DND-41 (cell line): ENCODE results near the gene NPS.
A peak's percentile ranks its signal among the peaks of the same experiment; 100 is the strongest.

Source experiments
- ATAC-seq: fragments of 200-7000 bp; cut with Tn5 transposase; 3 replicates; pipeline ENCODE4 v1.9.1; 2021; ENCODE audit warnings: low read depth; ENCODE audit not compliant: insufficient read depth
- DNase-seq: peaks from one replicate; pipeline ENCODE4 v3.0.0-alpha.2; 2020
- H2AFZ ChIP-seq: 2 replicates; pipeline ENCODE4 v1.6.0; 2012; ENCODE audit warnings: low read depth, low read length
- H3K27ac ChIP-seq: 2 replicates; pipeline ENCODE4 v1.5.1; 2012; ENCODE audit warnings: low read length, inconsistent platforms
- H3K27me3 ChIP-seq: fragments of 200-600 bp; sonication (generic); 2 replicates; pipeline ENCODE4 v1.6.0; 2012; ENCODE audit warnings: low read length, mild to moderate bottlenecking, inconsistent platforms; ENCODE audit not compliant: insufficient read depth, poor library complexity
- H3K36me3 ChIP-seq: 2 replicates; pipeline ENCODE4 v1.5.1; 2012; ENCODE audit warnings: low read length, inconsistent platforms; ENCODE audit not compliant: insufficient read depth
- H3K4me1 ChIP-seq: 2 replicates; pipeline ENCODE4 v1.5.1; 2012; ENCODE audit warnings: mild to moderate bottlenecking, low read length; ENCODE audit not compliant: insufficient read depth
- H3K4me2 ChIP-seq: 2 replicates; pipeline ENCODE4 v1.6.0; 2012; ENCODE audit warnings: mild to moderate bottlenecking, moderate library complexity, low read length, inconsistent platforms; ENCODE audit not compliant: insufficient read depth
- H3K4me3 ChIP-seq, 2 experiments: fragments of 200-600 bp in 1 of 2; shearing (Covaris generic) in 1 of 2; 2 replicates each; pipeline ENCODE4 v1.5.1; 2012 to 2016; ENCODE audit warnings: inconsistent platforms in 2 of 2, low read length in 2 of 2, mild to moderate bottlenecking in 2 of 2, low read depth in 1 of 2, moderate library complexity in 1 of 2
- H3K79me2 ChIP-seq: 2 replicates; pipeline ENCODE4 v1.6.0; 2012; ENCODE audit warnings: low read length, inconsistent platforms; ENCODE audit not compliant: insufficient read depth
- H3K9ac ChIP-seq: 2 replicates; pipeline ENCODE4 v1.6.0; 2012; ENCODE audit warnings: low read depth, mild to moderate bottlenecking, inconsistent platforms, low read length, moderate library complexity
- H3K9me3 ChIP-seq: 2 replicates; pipeline ENCODE4 v1.5.1; 2012; ENCODE audit warnings: low read length, moderate library complexity, mild to moderate bottlenecking, inconsistent platforms; ENCODE audit not compliant: insufficient read depth, severe bottlenecking
- H4K20me1 ChIP-seq: 2 replicates; pipeline ENCODE4 v1.6.0; 2012; ENCODE audit warnings: low read length; ENCODE audit not compliant: insufficient read depth
- CTCF ChIP-seq: IDR thresholded peaks from 2 replicates; pipeline ENCODE4 v1.5.1; 2012; ENCODE audit warnings: borderline replicate concordance, low read length, moderate library complexity, mild to moderate bottlenecking; ENCODE audit not compliant: poor library complexity, severe bottlenecking; ENCODE audit errors: extremely low read depth
- EZH2 ChIP-seq: IDR thresholded peaks from 3 replicates; pipeline ENCODE4 v1.6.1; 2012; ENCODE audit warnings: borderline replicate concordance, low read depth, mild to moderate bottlenecking, moderate library complexity, low read length, inconsistent platforms; ENCODE audit not compliant: severe bottlenecking

The NPS gene

GRCh38 chr10:127526161-127526560 lies 22.9 kb upstream of the NPS start:
- Histone ChIP-seq H4K20me1 (no peaks in the 10 kb centered on the region), H3K4me3 (no peak overlapping the region), H3K4me2 (no peak overlapping the region), H3K27ac (no peak overlapping the region), H2AFZ (no peak overlapping the region), H3K9ac (no peak overlapping the region), H3K4me1 (no peaks in the 10 kb centered on the region), H3K9me3 (no peaks in the 10 kb centered on the region), H3K79me2 (no peaks in the 10 kb centered on the region), H3K27me3 (peaks cover 2% of the 10 kb centered on the region), H3K36me3 (no peaks in the 10 kb centered on the region)
- no peak for TF ChIP-seq CTCF
- no peak for TF ChIP-seq EZH2
- ATAC-seq (no peak), DNase-seq (no peak)

GRCh38 chr10:127527320-127527719 lies 21.8 kb upstream of the NPS start:
- no peaks in the 10 kb centered on the region for H3K4me1 ChIP-seq
- no peak overlapping the region for H3K27ac ChIP-seq
- no peak for TF ChIP-seq CTCF
- TF ChIP-seq EZH2 = no peak
- H3K4me2 ChIP-seq = no peak overlapping the region
- H3K9me3 ChIP-seq = no peaks in the 10 kb centered on the region
- H3K4me3 ChIP-seq = no peak overlapping the region
- peaks cover 2% of the 10 kb centered on the region for H3K27me3 ChIP-seq
- H3K79me2 ChIP-seq = no peaks in the 10 kb centered on the region
- H2AFZ ChIP-seq = no peak overlapping the region
- no peaks in the 10 kb centered on the region for H4K20me1 ChIP-seq
- DNase-seq (no peak), ATAC-seq (no peak)
- H3K36me3 ChIP-seq = no peaks in the 10 kb centered on the region
- no peak overlapping the region for H3K9ac ChIP-seq

- H2AFZ ChIP-seq = no peak overlapping the region
- H3K9me3 ChIP-seq = no peaks in the 10 kb centered on the region
- no peaks in the 10 kb centered on the region for H3K4me1 ChIP-seq
Measured at GRCh38 chr10:127527891-127528290, 21.2 kb upstream of the NPS start.

More at GRCh38 chr10:127527891-127528290, 21.2 kb upstream of the NPS start:
- Histone ChIP-seq H4K20me1 (no peaks in the 10 kb centered on the region), H3K27me3 (peaks cover 2% of the 10 kb centered on the region), H3K4me3 (no peak overlapping the region), H3K9ac (no peak overlapping the region), H3K36me3 (no peaks in the 10 kb centered on the region), H3K79me2 (no peaks in the 10 kb centered on the region), H3K27ac (no peak overlapping the region), H3K4me2 (no peak overlapping the region)
- TF ChIP-seq CTCF = no peak
- TF ChIP-seq EZH2 = no peak
- DNase-seq (no peak), ATAC-seq (peak; percentile 33; the same call in 1 of the 3 replicates)
